HCT116 (cell line): ENCODE measurements around the gene GALNS.

Source experiments
- EZH2 ChIP-seq: fragments of 200-600 bp; sonication (generic); IDR thresholded peaks from 2 replicates; pipeline ENCODE4 v1.6.1; 2017; ENCODE audit warnings: antibody characterized with exemption, mixed run types
- POLR2A ChIP-seq: IDR thresholded peaks from 2 replicates; pipeline ENCODE4 v1.7.0; 2011; ENCODE audit warnings: borderline replicate concordance; ENCODE audit not compliant: insufficient read depth, insufficient read length; ENCODE audit errors: extremely low read depth
- SRF ChIP-seq: IDR thresholded peaks from 2 replicates; pipeline ENCODE4 v1.6.1; 2012; ENCODE audit warnings: low read depth
- ZNF274 ChIP-seq: fragments of 200-500 bp; sonication (Bioruptor generic); IDR thresholded peaks from 2 replicates; pipeline ENCODE4 v1.6.1; 2014; ENCODE audit warnings: mild to moderate bottlenecking, low read depth, low read length, inconsistent platforms
- TF ChIP-seq, protein P1 (sequence below), 3 experiments: fragments of 200-600 bp in 1 of 3; sonication (generic) in 1 of 3; IDR thresholded peaks in 2 of 3; conservative IDR thresholded peaks in 1 of 3; 2 replicates each; pipeline ENCODE4 v1.5.1; 2012 to 2017; ENCODE audit warnings: low read depth in 2 of 3, low read length in 2 of 3, antibody characterized with exemption in 1 of 3, borderline replicate concordance in 1 of 3, control low read depth in 1 of 3, mild to moderate bottlenecking in 1 of 3, mixed read lengths in 1 of 3, mixed run types in 1 of 3, moderate library complexity in 1 of 3; ENCODE audit not compliant: insufficient read depth in 1 of 3

DNA sequence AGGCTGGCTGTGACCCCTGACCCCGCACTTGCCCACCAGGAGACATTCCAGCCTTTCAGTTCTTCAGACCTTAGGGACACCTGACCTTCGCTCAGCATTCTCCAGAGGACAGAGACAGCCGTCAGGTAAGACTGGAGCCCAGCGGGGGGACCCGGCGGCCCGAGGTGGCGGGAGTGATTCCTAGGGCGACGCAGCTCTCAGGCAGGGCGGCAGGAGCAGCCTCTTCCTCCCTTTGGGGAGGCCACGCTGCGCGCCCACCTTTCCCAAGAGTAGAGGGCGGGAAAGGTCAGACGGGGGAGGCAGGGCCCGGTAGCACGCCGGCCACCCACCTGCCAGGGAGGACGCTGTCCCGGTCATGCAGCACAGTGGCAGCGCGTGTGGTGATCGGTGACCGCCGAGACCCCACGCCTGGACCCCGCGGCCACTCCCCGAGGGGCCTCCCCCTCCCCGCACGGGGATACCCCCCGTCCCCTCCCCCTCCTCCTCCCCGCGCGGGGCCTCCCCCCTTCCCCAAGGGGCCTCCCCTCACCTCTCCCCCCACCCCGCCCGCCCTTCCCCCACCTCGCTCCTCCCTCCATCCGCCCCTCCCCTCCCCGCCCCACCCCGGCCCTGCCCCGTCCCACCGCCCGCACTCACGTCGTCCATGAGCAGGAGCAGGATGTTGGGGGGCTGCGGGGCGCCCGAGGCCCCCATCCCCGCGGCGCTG, 472 bp downstream of the GALNS start:
- TF ChIP-seq, protein P1, sequence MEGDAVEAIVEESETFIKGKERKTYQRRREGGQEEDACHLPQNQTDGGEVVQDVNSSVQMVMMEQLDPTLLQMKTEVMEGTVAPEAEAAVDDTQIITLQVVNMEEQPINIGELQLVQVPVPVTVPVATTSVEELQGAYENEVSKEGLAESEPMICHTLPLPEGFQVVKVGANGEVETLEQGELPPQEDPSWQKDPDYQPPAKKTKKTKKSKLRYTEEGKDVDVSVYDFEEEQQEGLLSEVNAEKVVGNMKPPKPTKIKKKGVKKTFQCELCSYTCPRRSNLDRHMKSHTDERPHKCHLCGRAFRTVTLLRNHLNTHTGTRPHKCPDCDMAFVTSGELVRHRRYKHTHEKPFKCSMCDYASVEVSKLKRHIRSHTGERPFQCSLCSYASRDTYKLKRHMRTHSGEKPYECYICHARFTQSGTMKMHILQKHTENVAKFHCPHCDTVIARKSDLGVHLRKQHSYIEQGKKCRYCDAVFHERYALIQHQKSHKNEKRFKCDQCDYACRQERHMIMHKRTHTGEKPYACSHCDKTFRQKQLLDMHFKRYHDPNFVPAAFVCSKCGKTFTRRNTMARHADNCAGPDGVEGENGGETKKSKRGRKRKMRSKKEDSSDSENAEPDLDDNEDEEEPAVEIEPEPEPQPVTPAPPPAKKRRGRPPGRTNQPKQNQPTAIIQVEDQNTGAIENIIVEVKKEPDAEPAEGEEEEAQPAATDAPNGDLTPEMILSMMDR (IDR thresholded peaks at IDR 0.05 in 2 of 3, conservative IDR thresholded peaks at IDR 0.05 in 1 of 3; ENCODE audit: borderline replicate concordance in 1 of 3, insufficient read depth in 1 of 3, low read depth in 2 of 3, low read length in 2 of 3), result no peak
- TF ChIP-seq SRF, result no peak
- no peak for TF ChIP-seq EZH2
- no peak for TF ChIP-seq POLR2A
- TF ChIP-seq ZNF274, result no peak
